OCI-LY3 (cell line): ENCODE results near the gene BCR.

ENCODE experiments used
- CTCF ChIP-seq: fragments of 200-600, 300-600 bp; sonication (generic); IDR thresholded peaks from 2 replicates; pipeline ENCODE4 v1.5.1; 2014; ENCODE audit warnings: antibody characterized with exemption, low read length, low read depth
- EZH2phosphoT487 ChIP-seq: fragments of 200-600 bp; shearing (Covaris generic); IDR thresholded peaks from 2 replicates; pipeline ENCODE4 v1.6.1; 2018; ENCODE audit warnings: antibody characterized with exemption, mixed run types, low read depth

DNA sequence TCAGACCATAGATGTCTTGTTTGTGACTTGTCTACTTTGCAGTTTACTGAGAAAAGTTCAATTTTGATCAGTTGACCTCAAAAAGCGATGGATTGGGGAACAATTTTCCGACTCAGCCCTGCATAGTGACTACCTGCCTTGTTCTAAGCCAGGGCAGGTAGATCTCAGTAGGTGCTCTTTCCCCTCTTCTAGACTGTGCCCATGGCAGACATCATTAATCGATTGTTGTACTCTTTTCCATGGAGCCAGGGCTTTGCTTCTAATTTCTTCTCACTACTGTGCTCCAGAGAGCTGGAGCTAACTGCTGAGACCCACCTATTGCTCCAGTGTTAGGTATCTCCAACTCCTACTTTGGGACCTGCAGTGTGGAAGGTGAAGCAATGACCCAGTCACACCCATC is 25.2 kb upstream of the BCR start:
- TF ChIP-seq CTCF (no peak), EZH2phosphoT487 (no peak)
